ENCODE data around the gene UCHL1.
A peak's percentile ranks its signal among the peaks of the same experiment; 100 is the strongest.

The UCHL1 gene

GRCh38 chr4:41213625-41214135 is 43.0 kb upstream of the UCHL1 start:
- DNase-seq (ENCODE audit: low spot score), result no peak
- ChIA-PET POLR2A (ENCODE audit: low non-redundant PET) (interaction anchor here (0.6 kb wide), 1 partner anchor 636 kb away, joined by 3 read pairs; no protein-coding TSS in a partner anchor), CTCF (interaction anchor here (0.6 to 2.7 kb wide), 7 partner anchors 8 to 289 kb away, joined by 3 to 14 read pairs (median 3); no protein-coding TSS in a partner anchor)
- H3K27ac ChIP-seq, result peak overlapping the region; percentile 93
- no peak for TF ChIP-seq CTCF (conservative IDR thresholded peaks at IDR 0.05; ENCODE audit: low read depth)

- peak within 1 kb of the TSS; percentile 93 for H3K27ac ChIP-seq
- ChIA-PET POLR2A (ENCODE audit: low non-redundant PET) (interaction anchor here (0.6 kb wide), 2 partner anchors 452 to 637 kb away, joined by 3 read pairs; no protein-coding TSS in a partner anchor), CTCF (interaction anchor here (0.6 to 2.7 kb wide), 9 partner anchors 9 to 290 kb away, joined by 3 to 14 read pairs (median 3); no protein-coding TSS in a partner anchor)
- TF ChIP-seq CTCF (conservative IDR thresholded peaks at IDR 0.05; ENCODE audit: low read depth), result peak; percentile 92
- peak; percentile 97 for DNase-seq (ENCODE audit: low spot score)
Observed at GRCh38 chr4:41214136-41214824, 42.4 kb upstream of the UCHL1 start, which contains the start of gene APBB2. TSS of gene APBB2 (minus strand) at chr4:41214542. CDS start at chr4:41033254, 181,288 bp downstream.

- CTCF ChIA-PET, result interaction anchor here (0.6 to 2.7 kb wide), 14 partner anchors 10 to 660 kb away, joined by 3 to 14 read pairs (median 4); no protein-coding TSS in a partner anchor
- peak overlapping the region; percentile 93 for H3K27ac ChIP-seq
- POLR2A ChIA-PET (ENCODE audit: low non-redundant PET), result interaction anchor here (0.6 kb wide), 1 partner anchor 451 kb away, joined by 3 read pairs; no protein-coding TSS in a partner anchor
- DNase-seq (ENCODE audit: low spot score), result no peak
- TF ChIP-seq CTCF (conservative IDR thresholded peaks at IDR 0.05; ENCODE audit: low read depth), result peak; percentile 59
Observed at GRCh38 chr4:41214825-41215146, 41.9 kb upstream of the UCHL1 start.

- TF ChIP-seq CTCF (conservative IDR thresholded peaks at IDR 0.05; ENCODE audit: low read depth), result no peak
- ChIA-PET CTCF (interaction anchor here (0.6 to 2.7 kb wide), 14 partner anchors 10 to 661 kb away, joined by 3 to 14 read pairs (median 4); no protein-coding TSS in a partner anchor), POLR2A (ENCODE audit: low non-redundant PET) (no interaction called here)
- peak overlapping the region; percentile 93 for H3K27ac ChIP-seq
- DNase-seq (ENCODE audit: low spot score), result no peak
Observed at GRCh38 chr4:41215155-41215554, 41.6 kb upstream of the UCHL1 start.

- DNase-seq (ENCODE audit: low spot score), result no peak
- ChIA-PET POLR2A (ENCODE audit: low non-redundant PET) (no interaction called here), CTCF (interaction anchor here (0.6 to 1.2 kb wide), 7 partner anchors 9 to 375 kb away, joined by 3 to 11 read pairs (median 3); no protein-coding TSS in a partner anchor)
- peak overlapping the region; percentile 93 for H3K27ac ChIP-seq
- no peak for TF ChIP-seq CTCF (conservative IDR thresholded peaks at IDR 0.05; ENCODE audit: low read depth)
Observed at GRCh38 chr4:41215969-41216293, 40.8 kb upstream of the UCHL1 start.

GRCh38 chr4:41216294-41217019 is 40.3 kb upstream of the UCHL1 start:
- TF ChIP-seq CTCF (conservative IDR thresholded peaks at IDR 0.05; ENCODE audit: low read depth), result 0 out of 2 replicates have a peak, but pooled peaks have one; percentile 8
- DNase-seq (ENCODE audit: low spot score), result peak; percentile 94
- peak overlapping the region; percentile 93 for H3K27ac ChIP-seq
- POLR2A ChIA-PET (ENCODE audit: low non-redundant PET), result no interaction called here
- CTCF ChIA-PET, result interaction anchor here (0.6 to 1.2 kb wide), 8 partner anchors 175 to 632 kb away, joined by 3 to 11 read pairs (median 3); no protein-coding TSS in a partner anchor

Measured in RWPE1 (cell line).